22Rv1 (cell line): Measurements from ENCODE around the gene HP.

ENCODE experiments used
- ZFX ChIP-seq: fragments of 450-650 bp; IDR thresholded peaks from 2 replicates; pipeline ENCODE4 v1.6.1; 2017; ENCODE audit warnings: antibody characterized with exemption, borderline replicate concordance
- TF ChIP-seq, protein P1 (sequence below): fragments of 450-650 bp; IDR thresholded peaks from 2 replicates; pipeline ENCODE4 v1.5.1; 2017; ENCODE audit warnings: mild to moderate bottlenecking

DNA sequence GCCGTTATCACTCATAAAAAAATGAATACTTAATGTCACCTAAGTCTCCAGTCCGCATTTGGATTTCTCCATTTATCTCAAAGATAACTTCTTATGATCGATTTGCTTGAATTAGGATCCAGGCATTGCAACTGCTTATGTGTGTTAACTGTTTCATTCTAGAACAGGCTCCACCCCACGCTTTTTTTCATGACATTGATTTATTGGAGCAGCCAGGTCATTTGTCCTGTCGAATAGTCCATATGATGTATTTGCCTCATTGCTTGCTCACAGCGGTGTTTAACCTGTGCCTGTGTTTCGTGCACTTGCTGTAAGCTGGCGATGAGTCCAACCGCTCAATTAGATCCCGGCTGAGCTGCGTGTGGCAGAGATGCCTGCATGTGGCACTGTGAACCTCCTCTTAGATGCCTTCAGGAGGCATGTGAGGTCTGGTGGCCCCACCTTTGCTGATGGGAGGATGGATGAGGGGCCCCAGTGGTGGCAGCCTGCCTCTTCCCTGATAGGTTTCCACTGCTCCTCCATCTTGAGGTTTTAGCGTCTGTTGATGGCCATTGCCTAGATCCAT is 55.7 kb downstream of the HP start:
- TF ChIP-seq, protein P1, sequence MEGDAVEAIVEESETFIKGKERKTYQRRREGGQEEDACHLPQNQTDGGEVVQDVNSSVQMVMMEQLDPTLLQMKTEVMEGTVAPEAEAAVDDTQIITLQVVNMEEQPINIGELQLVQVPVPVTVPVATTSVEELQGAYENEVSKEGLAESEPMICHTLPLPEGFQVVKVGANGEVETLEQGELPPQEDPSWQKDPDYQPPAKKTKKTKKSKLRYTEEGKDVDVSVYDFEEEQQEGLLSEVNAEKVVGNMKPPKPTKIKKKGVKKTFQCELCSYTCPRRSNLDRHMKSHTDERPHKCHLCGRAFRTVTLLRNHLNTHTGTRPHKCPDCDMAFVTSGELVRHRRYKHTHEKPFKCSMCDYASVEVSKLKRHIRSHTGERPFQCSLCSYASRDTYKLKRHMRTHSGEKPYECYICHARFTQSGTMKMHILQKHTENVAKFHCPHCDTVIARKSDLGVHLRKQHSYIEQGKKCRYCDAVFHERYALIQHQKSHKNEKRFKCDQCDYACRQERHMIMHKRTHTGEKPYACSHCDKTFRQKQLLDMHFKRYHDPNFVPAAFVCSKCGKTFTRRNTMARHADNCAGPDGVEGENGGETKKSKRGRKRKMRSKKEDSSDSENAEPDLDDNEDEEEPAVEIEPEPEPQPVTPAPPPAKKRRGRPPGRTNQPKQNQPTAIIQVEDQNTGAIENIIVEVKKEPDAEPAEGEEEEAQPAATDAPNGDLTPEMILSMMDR: no peak
- TF ChIP-seq ZFX: no peak
